ENCODE results near the gene CAPN9. TPM values are rescaled to one million over a fixed set of nuclear protein-coding genes. Genes with fewer than 3 reads are reported as not detected.

CAPN9 gene
- total RNA-seq, 6 experiments from 2014 or later, result not detected

GRCh38 chr1:230818367-230818766, 71.2 kb downstream of the CAPN9 start:
- no peak overlapping the region for H3K4me3 Mint-ChIP-seq
- no peak for DNase-seq
- H3K4me1 Mint-ChIP-seq (ENCODE audit: low read depth), result peaks cover 21% of the 10 kb centered on the region
- no peak for TF ChIP-seq CTCF (IDR thresholded peaks at IDR 0.05)
- H3K27me3 Mint-ChIP-seq (ENCODE audit: insufficient read depth), result peaks cover 1% of the 10 kb centered on the region; the same call in 1 of the 2 replicates
- H3K36me3 Mint-ChIP-seq (ENCODE audit: low read depth), result peaks cover 2% of the 10 kb centered on the region; the same call in 1 of the 2 replicates
- H3K27ac Mint-ChIP-seq, result no peak overlapping the region
- H3K9me3 Mint-ChIP-seq, result peaks cover 7% of the 10 kb centered on the region

- Mint-ChIP-seq H3K27me3 (ENCODE audit: insufficient read depth) (peaks cover 1% of the 10 kb centered on the region; the same call in 1 of the 2 replicates), H3K4me1 (ENCODE audit: low read depth) (peaks cover 26% of the 10 kb centered on the region), H3K36me3 (ENCODE audit: low read depth) (no peaks in the 10 kb centered on the region; the same call in 1 of the 2 replicates), H3K27ac (no peak overlapping the region), H3K4me3 (no peak overlapping the region), H3K9me3 (peaks cover 2% of the 10 kb centered on the region; the same call in 1 of the 2 replicates)
- DNase-seq, result no peak
- no peak for TF ChIP-seq CTCF (IDR thresholded peaks at IDR 0.05)
Measured at GRCh38 chr1:230818901-230819300, 71.7 kb downstream of the CAPN9 start.

GRCh38 chr1:230819976-230820375, 72.8 kb downstream of the CAPN9 start:
- Mint-ChIP-seq H3K4me3 (no peak overlapping the region), H3K36me3 (ENCODE audit: low read depth) (no peaks in the 10 kb centered on the region; the same call in 1 of the 2 replicates), H3K9me3 (no peaks in the 10 kb centered on the region), H3K4me1 (ENCODE audit: low read depth) (peaks cover 37% of the 10 kb centered on the region), H3K27ac (no peak overlapping the region), H3K27me3 (ENCODE audit: insufficient read depth) (peaks cover 1% of the 10 kb centered on the region; the same call in 1 of the 2 replicates)
- no peak for TF ChIP-seq CTCF (IDR thresholded peaks at IDR 0.05)
- no peak for DNase-seq

DNA sequence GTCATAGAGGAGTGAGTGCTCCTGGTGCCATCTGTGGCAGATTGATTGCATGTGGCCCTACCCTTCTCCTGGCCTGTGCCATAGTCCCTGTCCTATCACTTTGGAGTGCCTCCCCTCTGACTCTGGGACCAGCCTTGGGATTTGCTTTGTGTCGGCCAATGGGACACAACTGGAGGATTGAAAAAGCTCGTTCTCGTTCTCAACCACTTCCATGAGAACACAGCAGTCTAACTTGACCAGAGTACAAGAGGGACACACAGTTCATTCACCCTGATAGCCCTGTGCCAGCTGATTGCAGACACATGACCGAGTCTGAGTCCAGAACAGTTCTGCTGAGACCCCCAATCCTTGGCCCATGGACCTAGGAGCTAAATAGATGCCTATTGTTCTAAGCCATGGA, 73.4 kb downstream of the CAPN9 start:
- Mint-ChIP-seq H3K4me1 (ENCODE audit: low read depth) (peaks cover 43% of the 10 kb centered on the region), H3K27ac (no peak overlapping the region), H3K36me3 (ENCODE audit: low read depth) (no peaks in the 10 kb centered on the region; the same call in 1 of the 2 replicates), H3K27me3 (ENCODE audit: insufficient read depth) (peaks cover 1% of the 10 kb centered on the region; the same call in 1 of the 2 replicates), H3K4me3 (no peak overlapping the region), H3K9me3 (no peaks in the 10 kb centered on the region)
- no peak for TF ChIP-seq CTCF (IDR thresholded peaks at IDR 0.05)
- no peak for DNase-seq

DNA sequence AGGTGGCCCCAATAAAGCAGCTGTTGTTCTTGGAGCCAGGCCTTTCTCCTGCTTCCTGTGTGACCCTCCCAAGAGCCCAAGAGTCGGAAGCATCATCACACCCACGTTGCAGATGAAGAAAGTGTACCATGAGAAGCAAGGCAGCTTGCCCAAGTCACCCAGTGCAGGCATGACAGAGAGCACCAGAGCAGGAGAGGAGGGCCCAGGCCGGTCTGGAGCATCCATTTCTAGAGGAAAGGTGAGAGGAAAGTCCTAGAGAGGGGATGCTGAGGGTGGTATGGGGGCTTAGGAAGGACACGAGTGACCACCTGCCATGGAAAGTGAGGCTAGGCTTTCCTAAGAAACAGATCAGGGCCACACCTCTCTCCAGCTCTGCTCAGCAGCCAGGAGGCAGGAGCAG, 74.2 kb downstream of the CAPN9 start:
- peaks cover 1% of the 10 kb centered on the region; the same call in 1 of the 2 replicates for H3K27me3 Mint-ChIP-seq (ENCODE audit: insufficient read depth)
- H3K4me1 Mint-ChIP-seq (ENCODE audit: low read depth), result peaks cover 50% of the 10 kb centered on the region
- TF ChIP-seq CTCF (IDR thresholded peaks at IDR 0.05), result no peak
- no peak overlapping the region for H3K4me3 Mint-ChIP-seq
- H3K9me3 Mint-ChIP-seq, result no peaks in the 10 kb centered on the region
- no peaks in the 10 kb centered on the region; the same call in 1 of the 2 replicates for H3K36me3 Mint-ChIP-seq (ENCODE audit: low read depth)
- H3K27ac Mint-ChIP-seq, result no peak overlapping the region
- DNase-seq, result no peak

Measured in HFFc6 (cell line).